ENCODE data around the gene TBC1D32. TPM values are rescaled to one million over a fixed set of nuclear protein-coding genes. Genes with fewer than 3 reads are reported as not detected.
"Not testable (repeated sequence)": the region's sequence is repeated elsewhere in the genome, so short reads cannot be mapped to it uniquely, and the experiment has no call there.

The TBC1D32 gene, protein sequence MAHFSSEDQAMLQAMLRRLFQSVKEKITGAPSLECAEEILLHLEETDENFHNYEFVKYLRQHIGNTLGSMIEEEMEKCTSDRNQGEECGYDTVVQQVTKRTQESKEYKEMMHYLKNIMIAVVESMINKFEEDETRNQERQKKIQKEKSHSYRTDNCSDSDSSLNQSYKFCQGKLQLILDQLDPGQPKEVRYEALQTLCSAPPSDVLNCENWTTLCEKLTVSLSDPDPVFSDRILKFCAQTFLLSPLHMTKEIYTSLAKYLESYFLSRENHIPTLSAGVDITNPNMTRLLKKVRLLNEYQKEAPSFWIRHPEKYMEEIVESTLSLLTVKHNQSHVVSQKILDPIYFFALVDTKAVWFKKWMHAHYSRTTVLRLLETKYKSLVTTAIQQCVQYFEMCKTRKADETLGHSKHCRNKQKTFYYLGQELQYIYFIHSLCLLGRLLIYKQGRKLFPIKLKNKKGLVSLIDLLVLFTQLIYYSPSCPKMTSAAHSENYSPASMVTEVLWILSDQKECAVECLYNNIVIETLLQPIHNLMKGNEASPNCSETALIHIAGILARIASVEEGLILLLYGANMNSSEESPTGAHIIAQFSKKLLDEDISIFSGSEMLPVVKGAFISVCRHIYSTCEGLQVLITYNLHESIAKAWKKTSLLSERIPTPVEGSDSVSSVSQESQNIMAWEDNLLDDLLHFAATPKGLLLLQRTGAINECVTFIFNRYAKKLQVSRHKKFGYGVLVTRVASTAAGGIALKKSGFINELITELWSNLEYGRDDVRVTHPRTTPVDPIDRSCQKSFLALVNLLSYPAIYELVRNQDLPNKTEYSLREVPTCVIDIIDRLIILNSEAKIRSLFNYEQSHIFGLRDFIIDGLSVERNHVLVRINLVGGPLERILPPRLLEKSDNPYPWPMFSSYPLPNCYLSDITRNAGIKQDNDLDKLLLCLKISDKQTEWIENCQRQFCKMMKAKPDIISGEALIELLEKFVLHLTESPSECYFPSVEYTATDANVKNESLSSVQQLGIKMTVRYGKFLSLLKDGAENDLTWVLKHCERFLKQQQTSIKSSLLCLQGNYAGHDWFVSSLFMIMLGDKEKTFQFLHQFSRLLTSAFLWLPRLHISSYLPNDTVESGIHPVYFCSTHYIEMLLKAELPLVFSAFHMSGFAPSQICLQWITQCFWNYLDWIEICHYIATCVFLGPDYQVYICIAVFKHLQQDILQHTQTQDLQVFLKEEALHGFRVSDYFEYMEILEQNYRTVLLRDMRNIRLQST
- total RNA-seq = 7.6 and 8.1 TPM in 2 replicates

DNA sequence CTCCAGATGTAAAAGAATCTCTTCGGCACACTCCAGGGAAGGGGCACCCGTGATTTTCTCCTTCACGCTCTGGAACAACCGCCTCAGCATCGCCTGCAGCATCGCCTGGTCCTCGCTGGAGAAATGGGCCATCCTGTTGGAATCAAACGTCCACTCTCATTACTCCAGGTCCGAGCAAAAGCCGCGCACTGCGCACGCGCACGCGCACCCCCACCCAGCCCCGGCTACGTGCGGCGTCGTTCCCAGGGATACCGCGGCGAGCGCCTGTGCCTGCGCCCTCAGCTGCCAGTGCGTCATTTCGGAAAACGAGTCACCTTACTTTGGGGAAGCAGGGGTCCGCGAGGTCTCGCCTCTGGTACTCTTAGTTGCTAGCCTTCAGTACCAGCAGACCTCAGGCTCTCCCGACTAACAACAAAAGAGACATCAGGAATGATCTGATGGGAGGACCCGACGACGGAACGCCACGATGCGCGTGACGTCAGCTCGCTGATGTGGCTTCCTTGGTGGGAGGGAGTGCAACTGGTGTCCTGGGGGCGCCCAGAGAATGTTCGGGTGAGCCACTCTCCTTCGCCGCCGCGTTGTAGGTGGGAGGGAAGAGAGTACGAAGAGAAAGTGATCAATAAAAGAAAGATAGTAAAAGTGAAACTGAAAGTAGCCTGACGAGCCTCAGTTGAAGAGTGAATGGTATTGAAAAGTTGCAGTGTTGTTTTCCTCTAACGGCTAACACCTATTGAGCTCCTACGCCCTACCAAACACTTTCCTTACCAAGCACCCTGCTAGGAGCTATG is at the start of gene TBC1D32:
TBC1D32 (minus strand) TSS at position 182 of the 788 bp plus-strand sequence; CDS start at position 132, 50 bp downstream.
- peak within 1 kb of the TSS; percentile 91 for H3K4me3 Mint-ChIP-seq
- H3K9me3 Mint-ChIP-seq = peaks cover 4% of the 10 kb centered on the region
- intact Hi-C loops (cut with micrococcal nuclease) = loop anchor here (1.0 to 10.0 kb wide), 4 partner anchors 88 to 1140 kb away; partner anchors contain the start of genes HSF2 and SERINC1
- H3K27me3 Mint-ChIP-seq = peaks cover 3% of the 10 kb centered on the region
- H3K36me3 Mint-ChIP-seq (ENCODE audit: low read depth) = no peaks in the 10 kb centered on the region
- DNase-seq = peak; percentile 96
- H3K27ac Mint-ChIP-seq = peak within 1 kb of the TSS; percentile 98
- peaks cover 31% of the 10 kb centered on the region for H3K4me1 Mint-ChIP-seq

DNA sequence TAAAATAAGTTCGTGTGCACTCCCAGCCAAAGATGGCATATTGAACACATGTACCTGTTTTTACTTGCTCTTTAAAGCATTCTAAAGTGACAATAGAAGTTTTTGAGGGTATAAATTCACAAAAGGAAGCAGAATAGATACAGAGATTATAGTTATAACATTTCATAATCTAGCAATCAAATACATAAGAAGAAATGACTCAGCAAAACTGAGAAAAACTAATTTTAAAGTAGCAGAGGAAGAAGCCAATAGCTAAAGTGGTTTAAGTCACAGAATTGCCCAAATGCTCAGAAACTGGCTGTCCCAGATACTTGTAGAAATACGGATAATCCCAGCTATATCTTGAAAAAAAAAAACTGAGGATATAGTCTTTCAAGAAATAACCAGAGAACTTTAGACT is 49.2 kb upstream of the TBC1D32 start:
- DNase-seq = no peak
- intact Hi-C loops (cut with micrococcal nuclease) = no loop called here
- Mint-ChIP-seq H3K4me3 (no peak overlapping the region), H3K27me3 (no peaks in the 10 kb centered on the region), H3K36me3 (ENCODE audit: low read depth) (no peaks in the 10 kb centered on the region), H3K4me1 (no peaks in the 10 kb centered on the region), H3K27ac (no peak overlapping the region), H3K9me3 (no peaks in the 10 kb centered on the region)

DNA sequence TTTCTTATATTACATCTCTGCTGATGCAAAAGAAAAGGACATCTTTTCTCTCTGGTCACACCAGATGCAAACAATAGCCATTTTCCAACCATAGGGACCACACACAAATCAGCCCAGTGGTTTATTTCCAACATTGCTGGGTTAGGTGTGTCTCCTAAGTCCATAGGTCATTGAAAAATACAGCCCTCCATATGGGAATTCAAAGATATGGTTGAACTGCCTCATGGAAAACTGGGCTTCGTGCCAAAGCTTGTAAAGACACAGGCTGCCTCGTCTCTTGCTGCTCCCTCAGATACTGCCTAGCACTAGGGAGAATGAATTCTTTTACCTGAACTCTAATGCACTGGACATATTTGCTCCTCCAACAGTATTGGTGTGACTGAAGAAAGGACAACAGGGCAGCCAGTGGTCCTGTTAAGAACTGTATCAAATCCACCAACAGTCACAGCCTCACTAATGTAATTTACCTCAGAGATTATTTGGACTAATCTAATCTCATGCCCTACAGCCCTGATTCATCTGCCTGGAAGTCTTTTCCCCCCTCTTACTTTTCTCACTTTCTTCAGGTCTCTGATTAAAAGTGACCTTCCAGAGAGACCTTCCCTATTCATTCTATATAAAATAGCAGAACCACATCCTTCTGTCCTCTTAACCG is 48.3 kb upstream of the TBC1D32 start:
- no peak for DNase-seq
- Mint-ChIP-seq H3K9me3 (no peaks in the 10 kb centered on the region), H3K27me3 (peaks cover 2% of the 10 kb centered on the region), H3K4me1 (no peaks in the 10 kb centered on the region), H3K27ac (no peak overlapping the region), H3K4me3 (no peak overlapping the region), H3K36me3 (ENCODE audit: low read depth) (no peaks in the 10 kb centered on the region)
- intact Hi-C loops (cut with micrococcal nuclease) = no loop called here

DNA sequence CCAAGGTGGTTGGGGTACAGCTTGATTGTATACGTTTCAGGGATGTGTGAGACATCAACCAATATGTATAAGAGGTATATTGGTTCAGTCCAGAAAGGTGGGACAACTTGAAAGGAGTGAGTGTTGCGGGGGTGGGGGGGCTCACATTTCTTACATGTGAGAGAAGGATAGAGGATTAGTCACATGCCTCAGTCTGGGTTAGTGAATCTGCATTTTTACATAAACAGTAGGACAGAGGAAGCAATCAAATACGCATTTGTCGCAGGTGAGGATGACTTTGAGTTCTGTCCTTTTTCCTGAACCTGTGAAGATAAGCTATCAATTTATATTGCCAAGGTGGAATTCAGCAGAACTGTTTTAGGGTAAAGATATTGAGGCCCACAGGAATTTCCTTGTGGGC is 42.1 kb upstream of the TBC1D32 start:
- no peak for DNase-seq
- Mint-ChIP-seq H3K4me3 (no peak overlapping the region), H3K4me1 (no peaks in the 10 kb centered on the region), H3K27ac (no peak overlapping the region), H3K36me3 (ENCODE audit: low read depth) (no peaks in the 10 kb centered on the region), H3K27me3 (peaks cover 2% of the 10 kb centered on the region), H3K9me3 (no peaks in the 10 kb centered on the region)
- intact Hi-C loops (cut with micrococcal nuclease) = no loop called here

DNA sequence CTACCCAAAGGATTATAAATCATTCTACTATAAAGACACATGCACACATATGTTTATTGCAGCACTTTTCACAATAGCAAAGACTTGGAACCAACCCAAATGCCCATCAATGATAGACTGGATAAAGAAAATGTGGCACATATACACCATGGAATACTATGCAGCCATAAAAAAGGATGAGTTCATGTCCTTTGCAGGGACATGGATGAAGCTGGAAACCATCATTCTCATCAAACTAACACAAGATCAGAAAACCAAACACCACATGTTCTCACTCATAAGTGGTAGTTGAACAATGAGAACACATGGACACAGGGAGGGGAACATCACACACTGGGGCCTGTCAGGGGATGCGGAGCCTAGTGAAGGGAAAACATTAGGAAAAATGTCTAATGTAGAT is 39.9 kb upstream of the TBC1D32 start:
- DNase-seq; intact Hi-C loops (cut with micrococcal nuclease); H3K27ac Mint-ChIP-seq; H3K4me1 Mint-ChIP-seq; H3K36me3 Mint-ChIP-seq (ENCODE audit: low read depth); H3K9me3 Mint-ChIP-seq; H3K4me3 Mint-ChIP-seq; H3K27me3 Mint-ChIP-seq: not testable (repeated sequence)

DNA sequence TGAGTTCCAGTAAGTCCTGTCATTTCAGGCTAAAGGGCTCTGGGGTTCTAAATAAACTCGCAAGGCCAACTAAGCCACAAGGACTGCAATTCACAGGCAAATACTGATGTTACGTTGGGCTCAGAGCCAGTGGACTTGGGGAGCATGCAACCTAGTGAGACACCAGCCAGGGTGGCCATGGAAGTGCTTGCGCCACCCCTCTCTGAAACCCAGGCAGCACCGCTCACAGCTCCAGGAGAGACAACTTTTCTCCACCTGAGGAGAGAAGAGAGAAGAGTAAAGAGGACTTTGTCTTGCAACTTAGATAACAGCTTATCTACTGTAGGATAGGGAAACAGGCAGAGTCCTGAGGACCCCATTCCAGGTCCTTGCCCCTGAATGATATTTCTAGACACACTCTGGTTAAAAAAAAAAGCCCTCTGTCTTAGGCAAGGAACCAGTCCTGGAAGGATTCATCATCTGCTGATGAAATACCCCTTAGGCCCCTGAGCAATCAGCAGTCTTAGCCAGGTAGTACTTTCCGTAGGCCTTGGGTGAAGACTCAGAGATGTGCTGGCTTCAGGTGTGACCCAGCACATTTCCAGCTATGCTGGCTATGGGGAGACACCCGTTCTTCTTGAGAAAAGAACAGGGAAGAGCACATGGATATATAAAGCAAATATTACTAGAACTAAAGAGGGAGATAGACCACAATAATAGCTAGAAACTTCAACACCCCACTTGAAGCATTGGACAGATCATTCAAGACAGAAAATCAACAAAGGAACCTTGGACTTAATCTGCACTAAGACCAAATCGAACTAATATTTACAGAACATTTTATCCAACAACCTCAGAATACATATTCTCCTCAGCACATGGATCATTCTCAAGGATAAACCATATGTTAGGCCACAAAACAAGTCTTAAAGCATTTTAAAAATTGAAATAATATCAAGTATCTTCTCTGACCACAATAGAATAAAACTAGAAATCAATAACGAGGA is 31.5 kb upstream of the TBC1D32 start:
- intact Hi-C loops (cut with micrococcal nuclease) = no loop called here
- DNase-seq = no peak
- Mint-ChIP-seq H3K4me3 (no peak overlapping the region), H3K9me3 (peaks cover 4% of the 10 kb centered on the region), H3K36me3 (ENCODE audit: low read depth) (no peaks in the 10 kb centered on the region), H3K27me3 (peaks cover 10% of the 10 kb centered on the region), H3K27ac (no peak overlapping the region), H3K4me1 (no peaks in the 10 kb centered on the region)

DNA sequence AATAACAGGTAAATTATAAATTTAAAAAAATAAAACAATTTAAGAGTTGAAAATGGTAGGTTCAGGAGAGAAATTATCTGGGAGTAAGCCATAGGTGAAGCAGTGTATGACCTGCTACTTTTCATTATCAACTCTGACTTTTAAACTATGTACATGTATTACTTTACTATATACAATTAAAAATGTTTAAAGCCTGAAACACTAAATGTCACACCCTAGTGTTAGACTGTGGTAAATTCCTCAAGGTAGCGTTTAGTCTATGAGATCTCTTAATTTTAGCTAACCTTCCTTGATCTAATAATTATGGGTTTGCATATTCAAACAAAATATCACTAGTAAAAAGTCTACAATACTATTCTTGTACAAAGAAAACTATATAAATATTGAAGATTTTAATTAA is 22.3 kb upstream of the TBC1D32 start:
- H3K27me3 Mint-ChIP-seq = peaks cover 22% of the 10 kb centered on the region
- H3K36me3 Mint-ChIP-seq (ENCODE audit: low read depth) = no peaks in the 10 kb centered on the region
- intact Hi-C loops (cut with micrococcal nuclease) = loop anchor here (5.0 kb wide), 1 partner anchor 299 kb away; no protein-coding TSS in a partner anchor
- no peak overlapping the region for H3K27ac Mint-ChIP-seq
- H3K4me3 Mint-ChIP-seq = no peak overlapping the region
- DNase-seq = no peak
- no peaks in the 10 kb centered on the region for H3K4me1 Mint-ChIP-seq
- H3K9me3 Mint-ChIP-seq = no peaks in the 10 kb centered on the region

DNA sequence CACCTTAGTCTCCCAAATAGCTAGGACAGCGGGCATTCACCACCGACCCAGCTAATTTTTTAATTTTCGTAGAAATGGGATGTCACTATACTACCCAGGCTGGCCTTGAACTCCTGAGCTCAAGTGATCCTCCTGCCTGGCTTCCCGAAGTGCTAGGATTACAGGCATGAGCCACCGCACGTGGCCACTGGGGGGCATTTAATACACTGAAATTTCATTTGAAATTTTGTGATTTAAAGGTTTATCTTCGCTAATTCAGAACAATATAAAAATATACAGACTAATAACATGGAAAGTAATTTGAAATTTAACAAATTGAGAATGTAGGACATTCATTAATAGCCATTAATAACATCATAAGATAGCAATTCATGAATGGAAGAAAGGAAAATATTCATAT is 20.5 kb upstream of the TBC1D32 start:
- Mint-ChIP-seq H3K9me3 (no peaks in the 10 kb centered on the region), H3K36me3 (ENCODE audit: low read depth) (no peaks in the 10 kb centered on the region), H3K27ac (no peak overlapping the region), H3K4me1 (no peaks in the 10 kb centered on the region), H3K27me3 (peaks cover 21% of the 10 kb centered on the region), H3K4me3 (no peak overlapping the region)
- intact Hi-C loops (cut with micrococcal nuclease) = loop anchor here (5.0 kb wide), 1 partner anchor 297 kb away; no protein-coding TSS in a partner anchor
- no peak for DNase-seq

DNA sequence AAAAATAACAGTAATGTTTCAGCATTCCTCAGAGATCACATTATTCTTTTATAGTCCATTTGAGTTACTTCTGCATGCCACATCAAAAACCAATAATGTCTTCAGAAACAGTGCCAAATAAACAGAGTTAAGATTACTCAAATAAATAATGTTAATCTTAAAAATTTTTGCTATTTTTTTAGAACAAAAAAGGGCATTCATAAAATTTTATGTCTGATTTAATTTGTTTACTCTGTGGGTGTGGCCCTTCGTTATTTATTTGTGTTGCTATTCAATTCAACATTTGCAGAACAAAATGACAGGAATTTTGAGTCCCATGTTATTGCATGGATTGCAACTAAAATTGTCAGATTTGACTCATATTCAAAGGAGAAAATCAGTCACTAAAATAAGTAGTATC is 18.7 kb upstream of the TBC1D32 start:
- Mint-ChIP-seq H3K4me3 (no peak overlapping the region), H3K36me3 (ENCODE audit: low read depth) (no peaks in the 10 kb centered on the region), H3K9me3 (no peaks in the 10 kb centered on the region), H3K27me3 (peaks cover 19% of the 10 kb centered on the region), H3K4me1 (no peaks in the 10 kb centered on the region), H3K27ac (no peak overlapping the region)
- intact Hi-C loops (cut with micrococcal nuclease) = no loop called here
- DNase-seq = no peak

DNA sequence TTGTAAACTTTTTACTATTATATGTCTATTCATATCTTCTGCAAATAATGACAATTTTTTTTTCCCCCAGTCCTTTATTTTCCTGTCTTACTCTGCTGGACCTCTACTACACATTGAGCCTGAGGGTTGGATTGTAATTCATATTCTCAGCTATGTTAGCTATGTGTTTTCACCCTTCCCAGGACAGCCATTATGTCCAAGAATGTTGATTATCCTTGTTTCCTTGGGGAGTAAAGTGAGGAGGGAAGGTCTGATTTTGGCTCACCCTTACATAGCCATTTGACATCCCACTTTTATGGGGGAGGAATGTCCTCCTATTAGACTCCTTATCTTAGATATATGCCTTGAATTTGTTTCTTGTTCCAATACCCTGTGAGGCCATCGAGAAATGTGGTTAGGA is 17.6 kb upstream of the TBC1D32 start:
- Mint-ChIP-seq H3K9me3 (no peaks in the 10 kb centered on the region), H3K27ac (no peak overlapping the region), H3K36me3 (ENCODE audit: low read depth) (no peaks in the 10 kb centered on the region), H3K4me1 (no peaks in the 10 kb centered on the region), H3K4me3 (no peak overlapping the region), H3K27me3 (peaks cover 17% of the 10 kb centered on the region)
- DNase-seq = no peak
- intact Hi-C loops (cut with micrococcal nuclease) = no loop called here

DNA sequence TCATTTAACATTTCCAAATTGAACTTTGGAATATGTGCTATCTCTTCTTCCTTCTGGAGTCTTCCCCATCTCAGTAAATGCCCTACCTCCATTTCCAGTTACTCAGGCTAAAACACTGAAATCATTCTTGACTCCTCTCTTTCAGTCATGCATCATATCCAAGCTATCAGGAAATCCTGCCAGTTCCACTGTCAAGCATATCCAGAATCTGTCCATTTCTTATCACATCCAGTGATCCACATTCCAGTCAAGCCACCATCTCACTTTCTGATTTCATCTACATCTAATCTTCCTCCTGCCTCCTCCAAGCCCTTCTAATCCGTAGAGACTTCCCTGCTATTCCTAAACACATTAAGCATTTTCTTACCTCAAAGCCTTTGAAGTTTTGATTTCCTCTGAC is 15.3 kb upstream of the TBC1D32 start:
- intact Hi-C loops (cut with micrococcal nuclease) = no loop called here
- no peak overlapping the region for H3K27ac Mint-ChIP-seq

DNA sequence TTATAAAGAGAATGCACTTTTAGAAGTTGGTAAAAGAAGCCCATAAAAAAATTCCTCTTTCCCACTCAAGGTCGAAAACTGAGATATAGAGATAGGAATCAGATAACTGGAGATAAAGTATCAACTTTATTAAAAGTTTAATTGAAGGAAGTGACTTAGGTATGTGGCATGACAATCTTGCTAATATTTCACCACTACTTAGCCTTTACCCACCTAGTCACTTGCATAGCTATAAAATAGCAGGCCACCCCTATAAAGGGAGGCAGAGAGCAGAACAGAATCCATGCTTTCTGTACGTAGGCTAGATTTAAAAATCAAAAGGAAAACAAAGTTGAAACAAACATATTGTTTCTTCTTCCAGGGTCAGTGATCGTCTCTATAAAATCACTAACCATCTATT is 13.2 kb upstream of the TBC1D32 start:
- H3K27me3 Mint-ChIP-seq = peaks cover 22% of the 10 kb centered on the region
- H3K27ac Mint-ChIP-seq = no peak overlapping the region
- intact Hi-C loops (cut with micrococcal nuclease) = no loop called here
- H3K9me3 Mint-ChIP-seq = no peaks in the 10 kb centered on the region
- H3K4me3 Mint-ChIP-seq = no peak overlapping the region
- no peaks in the 10 kb centered on the region for H3K4me1 Mint-ChIP-seq
- no peaks in the 10 kb centered on the region for H3K36me3 Mint-ChIP-seq (ENCODE audit: low read depth)
- no peak for DNase-seq

More for the DNA sequence above, 15.3 kb upstream of the TBC1D32 start:
- no peaks in the 10 kb centered on the region for H3K36me3 Mint-ChIP-seq (ENCODE audit: low read depth)
- no peak for DNase-seq
- no peaks in the 10 kb centered on the region for H3K4me1 Mint-ChIP-seq
- no peak overlapping the region for H3K4me3 Mint-ChIP-seq
- peaks cover 22% of the 10 kb centered on the region for H3K27me3 Mint-ChIP-seq
- H3K9me3 Mint-ChIP-seq = no peaks in the 10 kb centered on the region

Data from activated CD4-positive, alpha-beta T cell treated with anti-CD3 and anti-CD28 coated beads, Interleukin-2, amount 10 ng/mL, durations not matched to agents 24 days and 14 days (primary cell).